Endometrium (tissue), 2 donors: ENCODE measurements around the gene PCGF6.
"Not testable (repeated sequence)": the region's sequence is repeated elsewhere in the genome, so short reads cannot be mapped to it uniquely, and the experiment has no call there.

Experiments used
- FAIRE-seq: peaks from 2 replicates; lab custom pipeline; 2012; peaks lifted over from hg19 to GRCh38; lab: Jason Lieb, UNC
- donor health status: control.
- donor health status: control.

Gene PCGF6

DNA sequence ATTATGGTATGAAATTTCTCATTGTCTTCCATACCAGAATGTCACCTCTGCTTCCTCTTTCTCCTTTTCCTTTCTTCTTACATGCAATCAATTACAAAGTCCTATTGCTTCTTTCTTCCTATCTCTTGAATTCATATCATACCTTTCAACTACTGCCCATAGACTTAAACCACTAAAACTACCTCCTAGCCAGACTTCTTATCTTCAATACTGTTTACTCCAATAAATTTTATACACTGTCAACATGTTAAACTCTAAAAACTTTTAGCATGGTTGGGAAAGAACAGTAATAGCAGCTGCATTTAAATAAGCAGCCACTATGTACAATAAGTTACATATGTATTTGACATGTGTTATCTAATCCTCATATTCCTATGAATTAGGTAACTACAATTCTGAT is 34.9 kb downstream of the PCGF6 start:
- no peak for FAIRE-seq

DNA sequence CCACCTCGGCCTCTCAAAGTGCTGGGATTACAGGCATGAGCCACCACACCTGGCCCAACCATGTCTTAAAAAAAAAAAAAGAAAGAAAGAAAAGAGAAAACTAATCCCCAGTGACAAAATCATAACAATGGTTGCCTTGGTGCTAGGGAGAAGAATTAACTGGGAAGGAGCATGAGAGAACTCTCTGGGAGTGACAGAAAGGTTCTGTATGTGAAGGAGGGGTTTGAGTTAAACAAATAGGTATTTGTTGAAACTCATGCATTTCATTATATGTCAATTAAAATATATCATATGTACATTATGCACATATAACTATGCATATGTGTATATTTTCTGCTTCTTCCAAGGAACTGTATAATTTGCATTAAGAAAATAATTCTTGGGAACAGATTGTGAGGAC is 40.7 kb downstream of the PCGF6 start:
- FAIRE-seq, result no peak

DNA sequence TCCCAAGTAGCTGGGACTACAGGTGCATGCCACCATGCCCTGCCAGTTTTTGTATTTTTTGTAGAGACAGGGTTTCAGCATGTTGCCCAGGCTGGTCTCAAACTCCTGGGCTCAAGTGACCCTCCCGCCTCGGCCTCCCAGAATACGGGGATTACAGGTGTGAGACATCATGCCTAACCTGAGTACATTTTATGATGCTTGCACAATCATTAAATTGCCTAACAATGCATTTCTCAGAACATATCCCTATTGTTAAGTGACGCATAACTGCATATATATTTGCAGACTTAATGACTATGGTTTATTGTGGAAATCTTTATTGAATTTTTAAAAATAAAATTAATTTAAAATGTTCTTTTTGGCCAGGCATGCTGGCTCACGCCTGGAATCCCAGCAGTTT is 43.3 kb downstream of the PCGF6 start:
- no peak for FAIRE-seq

DNA sequence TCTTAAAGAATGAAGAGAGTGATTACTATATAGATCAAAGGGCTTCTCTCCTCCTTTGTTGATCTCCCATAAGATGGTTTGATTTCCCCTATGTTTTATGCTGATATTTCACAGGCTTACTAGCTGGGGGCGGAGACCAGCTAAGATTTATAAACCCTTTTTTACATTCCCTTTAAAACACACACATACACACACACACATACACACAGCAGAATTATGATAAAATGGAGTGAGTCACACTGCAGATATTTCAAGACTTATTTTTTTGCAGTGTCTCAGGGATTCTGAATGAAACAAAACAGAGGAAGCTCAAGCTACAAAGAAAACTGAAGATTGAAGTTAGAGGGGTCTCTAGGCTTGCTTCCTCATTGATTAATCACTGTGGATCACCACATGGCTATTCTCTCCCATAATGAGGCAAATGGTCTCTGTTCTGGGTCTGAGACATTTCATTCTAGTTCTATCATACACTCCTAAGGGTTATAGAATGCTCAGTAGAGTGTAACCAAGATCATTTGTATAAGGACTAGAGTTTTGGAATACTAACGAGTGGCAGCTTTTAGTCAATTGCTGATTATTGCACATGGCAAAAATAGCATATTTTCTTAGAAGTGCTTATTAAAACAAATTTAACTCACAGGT is 55.4 kb downstream of the PCGF6 start:
- FAIRE-seq, result no peak

DNA sequence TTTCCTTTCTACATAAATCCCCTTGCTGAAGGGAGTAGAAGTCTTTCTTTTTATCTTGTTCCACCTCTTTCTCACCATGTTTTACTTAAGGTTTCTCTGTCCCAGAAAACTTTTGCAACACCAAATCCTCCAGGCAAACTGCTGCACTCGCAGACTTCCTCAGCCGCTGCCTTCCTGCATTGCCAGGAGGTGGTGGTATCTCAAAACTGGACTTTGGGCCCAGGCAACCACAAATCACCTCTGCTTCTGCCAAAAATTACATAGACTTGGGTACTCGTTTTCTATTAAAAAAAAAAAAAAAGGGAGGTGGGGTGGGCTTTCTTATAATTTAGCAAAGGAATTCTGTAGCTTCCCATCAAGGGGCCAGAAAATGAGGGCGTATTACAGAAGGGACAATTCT is 59.4 kb downstream of the PCGF6 start:
- no peak for FAIRE-seq

DNA sequence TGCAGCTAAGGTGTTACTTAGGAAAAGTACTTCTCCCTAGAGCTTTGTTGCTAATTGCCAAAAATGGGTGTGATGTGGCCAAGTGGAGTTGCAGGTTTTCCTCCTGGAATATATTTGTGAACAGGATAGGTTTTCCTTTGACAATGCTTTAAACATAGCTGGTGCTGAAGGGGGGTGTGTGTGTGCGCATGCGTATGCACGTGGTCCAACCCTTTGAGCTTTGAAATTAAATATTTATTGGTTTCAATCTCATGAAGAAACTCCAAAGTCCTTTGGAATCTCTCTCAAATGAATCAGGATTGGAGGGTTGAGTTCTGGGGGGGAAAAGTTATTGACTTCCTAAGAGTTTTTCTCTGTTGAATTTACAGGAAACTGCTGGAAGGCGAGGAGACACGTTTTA is 62.9 kb downstream of the PCGF6 start:
- FAIRE-seq, result no peak

DNA sequence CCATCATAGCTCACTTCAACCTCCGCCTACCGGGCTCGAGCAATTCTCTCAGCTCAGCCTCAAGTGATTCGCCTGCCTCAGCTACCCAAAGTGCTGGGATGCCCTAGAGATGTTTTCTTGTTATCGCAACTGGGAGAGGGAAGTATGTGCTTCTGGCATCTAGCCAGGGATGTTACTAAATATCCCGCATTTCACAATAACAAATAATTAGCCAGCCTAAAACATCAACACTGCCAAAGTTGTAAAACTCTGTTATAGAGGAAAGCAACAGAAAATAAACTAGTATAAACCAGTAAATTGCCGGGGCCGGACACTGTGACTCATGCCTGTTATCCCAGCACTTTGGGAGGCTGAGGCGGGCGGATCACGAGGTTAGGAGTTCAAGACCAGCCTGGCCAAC is 66.8 kb downstream of the PCGF6 start:
- no peak for FAIRE-seq

DNA sequence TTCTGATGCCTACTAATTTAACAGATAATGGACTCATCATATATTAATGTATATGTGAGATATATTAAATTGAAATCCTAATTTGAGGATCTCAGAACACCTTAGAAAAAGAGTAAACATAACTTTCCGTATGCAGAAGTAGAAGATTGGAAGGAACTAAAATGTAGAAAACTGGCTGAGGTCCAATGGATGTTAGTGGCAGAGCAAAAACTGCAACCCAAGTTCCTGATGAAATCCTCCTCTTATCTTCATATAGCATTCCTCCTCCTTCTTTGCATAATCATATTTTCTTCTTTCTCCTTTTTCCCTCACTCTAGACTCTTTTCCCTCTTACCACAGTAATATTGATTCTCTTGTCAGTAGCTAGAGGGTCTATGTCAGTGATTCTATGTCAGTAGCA is 68.0 kb downstream of the PCGF6 start:
- FAIRE-seq, result no peak

DNA sequence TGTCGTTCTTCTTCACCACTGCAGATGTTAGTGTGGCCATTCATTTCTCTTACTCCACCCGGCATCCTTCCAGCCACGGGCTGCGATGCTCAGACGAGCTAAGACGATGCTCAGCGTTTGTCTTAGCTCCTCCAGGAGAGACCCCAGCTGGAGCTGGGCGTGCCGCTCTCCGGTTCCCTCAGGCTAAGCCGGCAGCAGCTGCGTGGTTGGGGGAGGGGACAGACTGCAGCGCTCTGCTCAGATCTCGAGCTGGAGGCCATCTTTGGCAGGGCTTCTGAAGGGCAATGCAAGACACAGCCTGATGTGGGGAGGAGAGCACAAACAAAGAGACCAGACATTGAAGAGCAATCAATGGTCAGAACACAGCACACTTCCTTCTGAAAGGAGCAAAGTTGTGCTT is 69.2 kb downstream of the PCGF6 start:
- no peak for FAIRE-seq

DNA sequence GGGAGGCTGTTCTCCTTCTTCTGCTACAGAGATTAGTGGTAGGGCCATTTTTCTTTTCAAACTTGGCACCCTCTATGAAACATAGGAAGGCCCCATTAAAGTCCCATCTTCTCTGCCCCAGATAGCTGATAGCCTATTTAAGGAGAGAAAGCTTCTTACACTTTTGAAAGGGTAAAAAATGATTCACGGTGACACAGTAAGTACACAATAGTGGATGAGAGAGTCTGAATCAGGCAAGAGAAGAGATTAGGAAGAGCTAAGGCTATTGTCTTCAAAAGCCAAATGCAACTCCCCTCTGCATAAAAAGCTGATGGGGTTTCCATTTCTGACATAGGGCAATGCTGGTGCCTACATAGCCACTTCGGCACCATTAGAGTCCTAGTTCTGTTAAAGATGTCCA is 70.4 kb downstream of the PCGF6 start:
- no peak for FAIRE-seq

DNA sequence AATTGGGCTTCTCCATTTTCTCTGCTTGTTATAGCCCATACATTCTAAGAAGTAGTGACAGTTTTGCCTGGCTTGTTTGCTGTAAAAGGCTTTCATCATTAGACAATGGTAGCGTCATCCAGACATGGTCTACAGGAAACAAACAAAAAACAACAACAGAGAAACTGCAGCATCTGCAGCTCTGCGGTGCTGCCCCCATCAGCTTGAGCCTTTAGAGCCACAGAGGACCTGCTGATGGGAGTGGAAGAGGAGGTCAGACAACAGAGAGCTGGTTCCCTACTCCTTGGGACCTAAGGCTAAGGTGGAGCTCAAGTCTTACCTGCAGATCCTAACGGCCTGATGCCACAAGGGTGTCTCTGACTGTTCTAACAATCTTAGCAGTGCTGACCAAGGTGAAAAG is 70.9 kb downstream of the PCGF6 start:
- FAIRE-seq, result no peak

DNA sequence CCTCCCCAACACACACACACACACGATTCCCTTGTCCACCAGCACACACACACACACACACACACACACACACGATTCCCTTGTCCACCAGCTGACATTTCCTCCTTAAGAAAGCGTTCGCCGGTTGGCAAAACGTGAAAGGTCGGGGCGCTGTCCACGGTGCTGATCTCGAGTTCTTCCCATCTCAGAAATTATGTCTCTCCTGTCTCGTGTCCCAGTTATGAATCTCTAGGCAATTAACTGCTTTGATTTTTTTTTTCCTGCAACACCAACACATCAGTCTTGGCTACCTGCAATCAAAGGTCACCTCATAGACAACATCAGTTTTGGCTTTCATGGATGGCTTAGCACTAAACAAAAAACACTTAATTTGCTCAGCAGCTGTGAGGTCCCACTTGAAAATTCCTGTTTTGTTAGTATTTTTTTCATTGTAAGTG is 72.1 kb downstream of the PCGF6 start:
- no peak for FAIRE-seq

DNA sequence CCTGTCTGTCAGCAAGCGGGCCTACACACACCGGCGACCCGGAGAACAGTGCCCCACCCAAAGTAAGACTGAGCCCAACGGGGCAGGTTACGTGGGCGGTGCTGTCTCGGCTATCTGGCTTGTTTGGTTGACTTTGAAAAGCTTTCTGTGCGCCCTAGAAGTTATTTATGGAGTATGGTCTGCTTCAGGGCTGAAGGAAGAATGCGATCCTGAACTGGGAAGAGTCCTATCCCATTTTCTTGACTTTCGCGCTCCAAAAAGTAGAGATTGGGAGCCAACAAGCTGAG is 72.5 kb downstream of the PCGF6 start:
- FAIRE-seq, result no peak

DNA sequence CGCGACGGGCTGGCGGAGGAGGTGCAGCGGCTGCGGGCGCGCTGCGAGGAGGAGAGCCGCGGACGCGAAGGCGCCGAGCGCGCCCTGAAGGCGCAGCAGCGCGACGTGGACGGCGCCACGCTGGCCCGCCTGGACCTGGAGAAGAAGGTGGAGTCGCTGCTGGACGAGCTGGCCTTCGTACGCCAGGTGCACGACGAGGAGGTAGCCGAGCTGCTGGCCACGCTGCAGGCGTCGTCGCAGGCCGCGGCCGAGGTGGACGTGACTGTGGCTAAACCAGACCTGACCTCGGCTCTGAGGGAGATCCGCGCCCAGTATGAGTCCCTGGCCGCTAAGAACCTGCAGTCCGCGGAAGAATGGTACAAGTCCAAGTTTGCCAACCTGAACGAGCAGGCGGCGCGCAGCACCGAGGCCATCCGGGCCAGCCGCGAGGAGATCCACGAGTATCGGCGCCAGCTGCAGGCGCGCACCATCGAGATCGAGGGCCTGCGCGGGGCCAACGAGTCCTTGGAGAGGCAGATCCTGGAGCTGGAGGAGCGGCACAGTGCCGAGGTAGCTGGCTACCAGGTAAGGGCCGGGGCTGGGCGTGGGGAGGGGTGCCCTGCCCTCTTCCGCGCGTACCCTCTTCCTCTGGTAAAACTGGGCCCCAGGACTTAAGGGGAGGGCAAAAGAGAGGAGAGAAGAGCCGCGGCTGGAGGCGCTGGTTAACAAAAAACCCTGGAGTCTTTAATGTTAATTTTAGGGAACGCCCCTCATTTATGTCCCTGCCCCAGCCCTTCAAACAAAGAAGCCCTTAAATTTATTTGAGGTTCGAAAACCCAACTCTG is 73.0 kb downstream of the PCGF6 start:
- FAIRE-seq, result no peak

DNA sequence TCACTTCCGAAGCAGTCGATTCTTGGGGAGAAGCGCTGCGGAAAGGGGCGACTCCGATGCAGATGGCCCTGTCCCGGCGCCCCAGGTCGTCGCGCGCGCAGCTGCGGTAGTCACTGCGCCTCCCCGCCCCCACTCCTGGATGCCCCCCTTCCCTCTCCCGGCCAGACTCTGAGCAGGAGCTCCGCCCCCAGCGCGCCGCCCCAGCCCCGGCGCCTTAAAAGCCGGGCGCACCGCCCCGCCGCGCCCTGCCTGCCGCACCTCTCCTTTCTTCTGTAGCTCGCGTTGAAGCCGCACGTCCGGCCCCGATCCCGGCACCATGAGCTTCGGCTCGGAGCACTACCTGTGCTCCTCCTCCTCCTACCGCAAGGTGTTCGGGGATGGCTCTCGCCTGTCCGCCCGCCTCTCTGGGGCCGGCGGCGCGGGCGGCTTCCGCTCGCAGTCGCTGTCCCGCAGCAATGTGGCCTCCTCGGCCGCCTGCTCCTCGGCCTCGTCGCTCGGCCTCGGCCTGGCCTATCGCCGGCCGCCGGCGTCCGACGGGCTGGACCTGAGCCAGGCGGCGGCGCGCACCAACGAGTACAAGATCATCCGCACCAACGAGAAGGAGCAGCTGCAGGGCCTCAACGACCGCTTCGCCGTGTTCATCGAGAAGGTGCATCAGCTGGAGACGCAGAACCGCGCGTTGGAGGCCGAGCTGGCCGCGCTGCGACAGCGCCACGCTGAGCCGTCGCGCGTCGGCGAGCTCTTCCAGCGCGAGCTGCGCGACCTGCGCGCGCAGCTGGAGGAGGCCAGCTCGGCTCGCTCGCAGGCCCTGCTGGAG is 73.8 kb downstream of the PCGF6 start, which contains the start of gene INA:
Gene INA, plus strand, starts transcription at position 243 of the 817 bp plus-strand sequence. Its CDS starts 74 bp downstream, at position 317.
- no peak for FAIRE-seq

DNA sequence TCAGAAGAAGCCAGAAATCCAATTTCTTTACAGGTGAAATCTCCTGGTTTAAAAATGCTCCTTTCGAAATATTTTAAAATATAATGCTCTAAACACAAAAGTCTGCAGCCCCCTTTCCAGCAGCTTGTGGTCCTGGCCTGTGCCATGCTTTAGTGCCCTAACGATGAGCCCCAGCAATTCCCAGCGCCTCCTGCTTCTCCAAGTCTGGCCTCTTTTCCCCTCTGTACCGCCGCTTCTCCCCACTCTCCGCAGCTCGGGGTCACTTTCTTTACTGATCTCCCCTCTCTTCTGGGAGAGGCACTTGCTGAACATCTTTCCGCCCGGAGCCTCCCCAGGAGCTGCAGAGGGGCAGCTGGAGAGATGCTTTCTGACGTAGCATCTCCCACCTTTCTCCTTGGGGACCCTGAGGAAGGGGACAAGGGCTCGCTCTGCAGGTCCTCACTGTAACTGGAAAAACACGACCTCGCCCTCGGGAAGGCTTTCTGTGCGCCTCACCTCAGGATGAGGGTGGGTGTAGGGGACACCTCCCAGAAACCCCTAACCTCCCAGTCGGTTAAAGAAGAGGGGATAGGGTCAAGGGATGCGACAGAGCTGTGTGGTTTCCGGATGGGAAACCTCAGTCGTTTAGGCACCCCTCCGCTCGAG is 74.6 kb downstream of the PCGF6 start:
- no peak for FAIRE-seq

DNA sequence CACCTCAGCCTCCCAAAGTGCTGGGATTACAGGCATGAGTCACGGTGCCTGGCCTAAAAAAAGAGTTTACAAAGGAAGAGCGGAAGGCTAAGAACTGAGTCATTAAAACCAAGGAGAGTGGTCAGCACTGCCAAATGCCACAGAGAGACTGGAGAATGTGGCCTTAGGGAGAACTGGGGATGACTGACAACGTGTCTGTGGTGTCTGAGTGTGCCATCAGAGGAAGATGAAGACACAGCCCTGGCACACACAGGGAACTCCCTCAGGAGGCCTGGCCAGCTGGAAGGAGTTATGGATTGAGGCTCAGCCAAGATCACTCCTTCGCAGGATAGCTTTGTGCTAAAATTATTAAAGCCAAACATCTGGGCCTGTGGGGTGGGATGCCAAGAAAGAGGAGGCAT is 77.9 kb downstream of the PCGF6 start:
- FAIRE-seq, result no peak

DNA sequence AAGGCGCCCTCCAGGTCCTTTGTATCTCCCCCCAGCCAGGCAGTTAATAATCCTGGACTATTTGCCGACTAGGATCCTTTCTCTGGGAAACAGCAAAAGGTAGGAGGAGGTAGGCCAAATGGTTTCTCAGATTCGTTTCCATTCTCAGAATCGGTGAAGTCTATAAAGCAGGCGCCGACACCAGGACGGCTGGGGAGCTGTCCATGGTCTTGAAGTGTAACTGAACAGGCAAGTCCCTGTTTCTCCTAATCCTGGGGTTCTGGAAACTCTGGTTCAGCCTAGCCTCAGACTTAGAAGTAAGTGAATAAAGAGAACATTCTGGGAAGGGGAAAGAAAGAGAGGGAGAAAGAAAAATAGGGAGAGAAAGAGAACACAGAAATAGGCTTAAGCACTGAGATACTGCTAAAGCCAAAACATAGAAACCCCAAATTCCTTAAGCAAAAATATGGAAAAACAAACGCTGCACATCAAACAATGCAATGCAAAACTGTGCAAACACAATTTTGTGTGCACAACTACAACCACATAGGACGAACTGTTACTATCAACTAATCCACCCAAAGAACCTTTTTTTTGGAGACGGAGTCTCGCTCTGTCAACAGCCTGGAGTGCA is 85.1 kb downstream of the PCGF6 start:
- FAIRE-seq, result no peak

DNA sequence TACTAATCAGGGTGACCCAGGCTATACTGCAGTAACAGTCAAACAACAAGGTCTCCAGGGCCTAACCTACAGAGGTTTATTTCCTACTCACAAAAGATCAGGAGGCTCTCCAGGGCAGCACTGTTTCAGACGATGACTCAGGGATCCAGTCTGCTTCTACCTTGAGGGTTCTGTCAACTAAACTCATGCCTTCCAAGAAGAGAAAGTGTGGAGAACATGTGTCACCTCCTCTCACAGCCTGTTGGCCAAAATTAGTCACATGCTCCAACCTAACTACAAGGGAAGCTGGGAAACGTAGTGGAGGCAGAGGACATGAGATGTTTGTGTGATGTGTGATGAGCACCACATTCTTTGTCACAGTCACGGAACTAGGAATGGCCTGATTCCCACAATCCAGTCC is 88.7 kb downstream of the PCGF6 start:
- FAIRE-seq, result no peak

DNA sequence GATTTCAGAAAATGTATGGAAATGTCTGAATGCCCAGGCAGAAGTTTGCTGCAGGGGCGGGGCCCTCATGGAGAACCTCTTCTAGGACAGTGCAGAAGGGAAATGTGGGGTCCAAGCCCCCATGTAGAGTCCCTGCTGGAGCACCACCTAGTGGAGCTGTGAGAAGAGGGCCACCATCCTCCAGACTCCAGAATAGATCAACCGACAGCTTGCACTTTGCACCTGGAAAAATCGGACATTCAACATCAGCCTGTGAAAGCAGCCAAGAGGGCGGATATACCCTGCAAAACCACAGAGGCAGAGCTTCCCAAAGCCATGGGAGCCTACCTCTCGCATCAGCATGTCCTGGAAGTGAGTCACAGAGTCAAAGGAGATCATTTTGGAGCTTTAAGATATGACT is 91.0 kb downstream of the PCGF6 start:
- FAIRE-seq, result no peak

DNA sequence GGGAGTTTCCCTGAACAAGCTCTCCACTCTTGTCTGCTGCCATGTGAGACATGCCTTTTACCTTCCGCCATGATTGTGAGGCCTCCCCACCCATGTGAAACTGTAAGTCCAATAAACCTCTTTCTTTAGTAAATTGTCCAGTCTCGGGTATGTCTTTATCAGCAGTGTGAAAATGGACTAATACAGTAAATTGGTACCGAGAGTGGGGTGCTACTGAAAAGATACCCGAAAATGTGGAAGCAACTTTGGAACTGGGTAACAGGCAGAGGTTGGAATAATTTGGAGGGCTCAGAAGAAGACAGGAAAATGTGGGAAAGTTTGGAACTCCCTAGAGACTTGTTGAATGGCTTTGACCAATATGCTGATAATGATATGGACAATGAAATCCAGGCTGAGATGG is 92.0 kb downstream of the PCGF6 start:
- FAIRE-seq, result not testable (repeated sequence)

DNA sequence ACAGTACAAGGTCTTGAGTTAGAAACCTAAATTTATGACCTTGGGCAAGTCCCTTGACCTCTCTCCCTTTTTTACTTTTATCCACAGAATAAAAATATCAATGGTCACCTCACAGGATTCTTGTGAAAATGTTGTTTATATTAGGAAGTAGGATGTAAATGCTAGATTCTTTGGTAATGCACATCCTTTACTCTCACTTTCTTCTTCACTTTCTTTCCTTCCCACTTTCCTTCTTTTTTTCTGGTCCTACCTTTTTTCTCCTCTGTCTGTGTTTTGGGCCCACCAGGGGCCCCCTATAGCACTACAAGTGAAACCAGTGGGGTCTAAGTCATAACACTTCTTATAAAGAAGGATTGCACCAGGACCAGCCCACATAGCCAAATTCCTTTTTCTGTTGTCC is 93.1 kb downstream of the PCGF6 start:
- no peak for FAIRE-seq
